Right lung (tissue), 5 donors: ENCODE data around the gene CYB561. TPM values are rescaled to one million over a fixed set of nuclear protein-coding genes. Genes with fewer than 3 reads are reported as not detected.

Experiments used
- DNase-seq, 2 donors: peaks; one replicate each; pipeline ENCODE4 v3.0.0-alpha.2; 2013
- polyA plus RNA-seq, 5 donors: library from polyadenylated mRNA; unstranded; fragments of 120-200 nt; gene quantifications; one replicate each; pipeline versions ENCODE4 v1.2.1 to v1.2.3, GENCODE V29; 2013; ENCODE audit warnings: inconsistent platforms in 1 of 5, low replicate concordance in 1 of 5; ENCODE audit not compliant: insufficient read length in 5 of 5, insufficient read depth in 1 of 5

Gene CYB561
- polyA plus RNA-seq, 5 donors: 22.5 to 43.5 (median 31.1) TPM

DNA sequence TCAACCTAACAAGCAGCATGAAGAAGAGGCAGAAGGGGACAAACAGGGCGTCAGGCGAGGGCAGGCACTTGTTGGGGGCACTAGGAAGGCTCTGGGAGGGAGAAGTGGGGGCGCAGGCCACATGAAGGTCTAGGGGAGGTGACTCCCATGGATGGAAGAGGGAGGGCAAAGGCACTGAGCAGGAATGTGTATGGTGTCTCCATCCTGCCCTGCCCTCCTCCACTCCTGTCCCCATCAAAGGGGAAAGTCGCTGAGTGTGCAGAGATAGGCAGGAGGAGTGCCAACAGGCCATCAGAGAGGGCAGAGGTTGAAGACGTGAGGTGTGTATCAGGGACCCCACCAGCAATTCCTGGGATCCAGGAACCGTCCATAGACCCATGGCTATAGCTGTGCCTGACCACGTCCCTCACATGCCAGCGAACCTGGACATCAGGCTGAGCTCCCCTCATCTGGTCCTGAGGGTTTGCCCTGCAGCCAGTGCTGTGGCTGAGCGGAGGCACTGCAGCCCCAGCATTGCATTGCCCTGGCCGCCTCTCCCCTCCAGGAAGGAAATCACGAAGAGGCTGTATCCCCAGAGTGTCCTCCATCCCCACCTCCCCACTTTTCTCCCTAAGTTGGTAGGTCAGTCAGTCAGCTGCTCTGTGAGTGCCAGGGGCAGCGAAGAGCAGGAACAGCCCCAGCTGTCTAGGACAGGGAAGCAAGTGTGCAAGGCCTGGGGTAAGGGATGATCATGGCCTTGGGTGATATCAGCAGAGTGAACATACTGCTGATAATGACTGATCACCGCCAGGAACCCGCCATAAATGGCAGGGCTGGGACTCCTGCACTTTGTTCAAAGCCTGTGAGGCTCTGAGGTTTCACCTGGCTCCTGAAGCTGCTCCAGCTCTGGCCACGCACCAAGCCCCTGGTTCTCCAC, 6.2 kb upstream of the CYB561 start:
- DNase-seq: no peak

DNA sequence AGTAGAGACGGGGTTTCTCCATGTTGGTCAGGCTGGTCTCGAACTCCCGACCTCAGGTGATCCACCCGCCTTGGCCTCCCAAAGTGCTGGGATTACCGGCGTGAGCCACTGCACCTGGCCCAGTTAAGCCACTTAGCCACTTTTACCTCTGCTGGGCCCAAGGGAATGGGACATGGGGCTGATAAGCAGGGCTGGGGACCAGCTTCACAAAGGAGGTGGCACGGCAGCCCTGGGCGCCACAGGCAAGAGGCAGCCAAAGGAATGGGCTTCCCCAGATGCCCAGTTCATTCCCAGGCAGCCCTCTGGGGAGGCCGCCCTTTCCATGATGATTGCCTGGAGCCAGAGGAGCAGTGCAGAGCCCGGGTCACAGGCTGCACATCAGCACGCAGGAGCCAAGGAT, 5.0 kb upstream of the CYB561 start:
- DNase-seq: no peak

DNA sequence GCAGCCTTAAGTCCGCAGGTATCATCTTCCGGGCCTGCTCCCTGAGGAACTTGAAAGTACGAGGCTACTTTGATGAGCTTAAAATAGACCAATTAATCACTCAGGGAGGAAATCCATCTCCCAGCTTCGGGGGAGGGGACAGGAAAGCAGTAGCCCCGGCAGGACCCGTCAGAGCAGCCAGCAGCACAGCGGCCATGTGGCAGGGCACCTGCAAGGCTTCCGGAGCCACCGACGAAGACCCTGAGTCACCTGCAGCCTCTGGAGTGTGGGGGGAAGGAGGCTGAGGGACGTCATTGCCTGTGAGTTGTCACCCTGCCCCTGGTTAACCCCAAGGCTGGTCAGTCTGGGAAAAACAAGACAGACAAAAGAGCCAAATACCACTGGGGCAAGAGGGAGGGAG, 4.4 kb upstream of the CYB561 start:
- DNase-seq: no peak

DNA sequence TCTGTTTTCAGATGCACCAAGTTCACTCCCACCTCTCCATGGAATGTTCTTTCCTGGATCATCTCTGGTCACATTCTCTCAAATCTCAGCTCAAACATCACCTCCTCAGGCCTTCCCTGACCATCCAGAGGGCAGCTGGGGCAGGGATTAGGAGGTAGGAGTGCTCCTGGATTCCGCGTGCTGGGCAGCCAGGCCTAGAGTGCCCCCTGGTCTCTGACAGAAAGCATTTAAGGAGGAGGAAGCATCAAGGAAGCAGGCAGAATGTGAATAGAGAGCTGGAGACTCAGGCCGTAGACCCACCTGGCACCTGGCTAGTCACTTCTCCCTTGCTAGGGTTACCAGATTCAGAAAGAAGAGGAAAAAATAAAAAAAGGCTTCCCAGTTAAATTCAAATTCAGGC, 2.5 kb upstream of the CYB561 start:
- no peak for DNase-seq

DNA sequence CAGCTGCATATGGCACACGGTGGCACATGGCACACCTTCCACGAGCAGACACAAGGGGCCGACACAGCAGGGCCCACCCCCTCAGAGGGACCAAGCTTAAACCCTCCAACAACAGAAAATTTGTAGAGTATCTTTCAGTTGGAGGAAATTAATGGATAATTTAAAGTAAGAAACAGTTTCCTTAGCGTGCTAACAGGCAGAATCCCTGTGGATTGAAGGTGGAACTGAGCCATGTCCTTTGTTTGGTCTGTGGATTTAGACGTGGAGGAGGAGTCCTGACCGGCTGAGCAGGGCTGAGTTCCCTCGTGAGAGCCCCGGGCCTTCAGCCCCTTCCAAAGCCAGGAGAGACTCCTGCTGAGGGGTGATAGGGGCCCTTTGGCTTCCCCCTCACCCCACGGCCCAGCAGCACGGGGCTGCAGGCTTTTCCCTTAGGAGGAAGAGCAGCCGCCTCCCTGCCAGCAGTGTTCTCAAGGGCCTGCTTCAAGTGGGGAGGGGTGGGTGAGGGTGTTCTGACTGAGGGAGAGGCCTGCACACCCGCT, 1.4 kb upstream of the CYB561 start:
- DNase-seq: no peak

DNA sequence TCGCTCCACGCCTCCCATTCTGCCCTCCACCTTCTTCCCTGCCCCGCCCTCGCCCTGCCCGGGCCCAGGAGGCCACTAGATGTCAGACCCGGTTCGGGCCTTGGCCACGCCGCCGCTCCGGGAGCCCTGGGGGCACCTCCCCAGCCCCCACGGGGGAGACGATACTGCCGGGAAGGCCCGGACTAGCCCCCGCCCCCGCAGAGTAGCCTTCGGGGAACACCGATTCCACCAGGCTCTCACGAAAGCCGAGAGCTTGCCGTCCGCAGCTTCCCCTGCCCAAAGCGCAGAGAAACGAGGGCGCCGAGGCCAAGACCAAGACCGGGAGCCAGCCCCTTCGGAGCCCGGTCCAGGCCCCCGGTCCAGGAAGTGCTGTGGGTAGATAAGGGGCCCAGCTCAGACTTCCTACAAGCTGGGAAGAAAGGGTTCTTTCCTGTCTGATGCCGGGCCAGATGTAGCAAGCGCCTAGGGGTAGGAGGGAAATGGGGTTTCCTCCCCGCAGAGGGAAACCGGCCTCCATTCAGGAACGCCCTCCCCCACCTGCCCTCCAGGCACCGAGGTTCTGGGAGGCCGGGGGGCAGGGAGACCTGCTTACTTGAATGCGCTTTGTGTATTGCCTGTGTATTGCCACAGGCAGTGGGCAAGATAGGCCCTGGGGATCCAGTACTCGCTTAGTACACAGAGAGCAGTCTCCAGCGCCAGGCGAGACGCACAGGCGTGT, 806 bp upstream of the CYB561 start:
- DNase-seq: no peak

DNA sequence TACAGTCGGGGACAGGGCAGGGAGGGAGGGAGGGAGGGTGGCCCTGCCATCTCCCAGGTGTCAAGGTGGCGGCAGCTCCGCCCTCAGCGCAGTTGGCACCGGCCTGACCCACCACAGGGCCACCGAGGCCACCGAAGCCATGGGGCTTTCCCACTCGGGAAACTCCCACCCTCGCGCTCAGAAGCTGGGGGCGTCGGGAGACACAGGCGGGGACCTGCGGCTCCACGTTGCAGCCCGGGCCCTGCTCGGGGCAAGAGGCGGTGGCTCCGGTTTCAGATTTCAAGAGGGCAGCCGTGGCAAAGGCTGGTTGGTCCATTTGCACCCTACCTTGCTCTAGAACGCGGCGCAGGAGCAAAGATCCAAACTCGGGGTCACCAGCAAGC, 544 bp downstream of the CYB561 start:
- DNase-seq: peak in 1 of 2 donors; percentile 58

DNA sequence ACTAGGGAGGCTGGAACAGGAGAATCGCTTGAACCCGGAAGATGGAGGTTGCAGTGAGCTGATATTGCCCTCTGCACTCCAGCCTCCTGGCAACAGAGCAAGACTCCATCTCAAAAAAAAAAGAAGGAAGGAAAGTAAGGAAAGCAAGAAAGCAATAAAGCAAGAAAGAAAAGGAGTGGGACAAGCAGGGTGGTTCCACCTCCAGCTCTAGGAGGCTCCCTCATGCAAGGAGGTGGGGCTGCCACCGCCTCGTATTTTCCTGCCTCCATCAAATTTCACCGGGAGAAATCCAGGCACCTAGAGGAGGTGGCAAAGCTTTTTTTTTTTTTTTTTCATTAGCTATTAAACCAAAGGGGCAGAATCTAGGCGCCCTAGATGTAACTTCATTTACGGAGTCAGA, 1.0 kb downstream of the CYB561 start:
- no peak for DNase-seq

DNA sequence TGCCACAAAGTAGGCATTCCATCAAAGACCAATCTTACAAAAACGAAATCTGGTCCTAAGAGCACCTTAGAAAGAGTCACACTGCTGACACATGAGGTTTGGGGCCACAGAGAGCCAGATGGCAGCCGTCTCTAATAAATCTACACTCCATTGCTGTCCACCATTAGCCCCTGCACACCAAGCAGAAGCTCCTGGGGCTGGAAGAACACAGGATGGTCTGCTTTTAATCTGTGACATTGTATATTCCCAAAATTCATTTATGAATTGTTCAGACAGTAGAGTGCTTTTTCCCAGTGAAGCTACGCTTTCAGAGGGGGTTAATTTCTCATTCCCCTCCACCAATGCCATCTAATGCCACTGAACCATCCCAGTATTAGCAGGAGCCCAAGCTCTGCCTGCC, 1.6 kb downstream of the CYB561 start:
- no peak for DNase-seq

DNA sequence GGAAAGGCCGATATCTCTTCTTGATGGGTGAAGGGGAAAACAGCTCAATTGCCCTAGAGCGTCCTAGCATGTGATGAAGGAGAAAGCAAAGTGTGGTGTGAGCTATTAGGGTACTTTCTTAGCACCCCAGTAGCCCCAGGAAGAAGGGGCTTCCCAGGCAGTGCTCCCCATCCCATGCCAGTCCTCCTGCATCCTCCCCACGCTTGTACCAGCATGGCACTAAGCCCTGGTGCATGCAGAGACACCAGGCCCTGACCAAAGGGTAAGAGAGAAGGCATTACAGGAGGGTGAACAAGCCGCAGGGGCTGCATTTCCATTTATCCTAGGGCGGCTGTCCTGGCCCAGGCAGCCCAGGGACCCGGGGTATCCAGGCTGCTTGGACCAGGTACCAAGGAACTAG, 3.1 kb downstream of the CYB561 start:
- DNase-seq: no peak

DNA sequence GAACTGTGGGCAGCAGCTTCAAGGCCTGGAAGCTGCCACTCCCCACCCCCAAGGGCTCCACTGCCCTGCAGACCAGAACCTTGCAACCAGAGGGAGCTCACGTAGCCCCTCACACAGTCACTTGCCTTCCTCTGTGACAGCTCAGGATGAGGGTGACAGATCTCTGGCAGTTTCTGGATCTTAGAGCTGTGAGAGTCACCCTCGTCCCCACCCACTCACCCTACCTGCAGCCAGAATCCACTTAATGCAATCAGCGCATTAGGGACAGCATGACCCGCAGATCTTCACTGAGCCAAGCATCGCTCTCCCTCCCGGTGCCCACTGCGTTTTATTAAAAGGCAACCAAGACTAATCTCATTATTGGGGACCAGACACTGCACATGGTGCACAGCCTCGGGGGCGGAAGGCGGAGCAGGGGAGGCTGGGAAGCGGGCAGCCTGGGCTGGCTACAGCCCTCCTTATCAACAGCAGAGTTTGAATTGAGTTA, 3.5 kb downstream of the CYB561 start:
- no peak for DNase-seq

DNA sequence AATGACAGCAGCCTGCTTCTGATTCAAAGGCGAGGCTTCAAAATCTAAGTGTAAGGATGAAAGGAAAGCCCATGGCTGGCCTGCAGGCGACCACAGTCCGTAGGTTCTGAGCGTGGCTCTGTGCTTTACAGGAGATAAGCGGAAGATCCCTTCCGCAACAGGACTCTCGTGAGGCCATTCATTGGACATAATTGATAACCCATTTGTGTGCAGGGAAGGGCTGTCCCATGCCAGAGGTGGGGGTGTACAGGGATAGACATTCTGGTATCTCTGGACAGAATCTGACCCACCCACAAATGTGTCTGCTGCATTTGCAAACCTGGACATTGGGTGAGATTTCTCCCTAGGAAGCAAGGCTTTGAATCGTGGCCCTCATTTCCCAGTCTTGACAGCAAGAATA, 4.0 kb downstream of the CYB561 start:
- no peak for DNase-seq

DNA sequence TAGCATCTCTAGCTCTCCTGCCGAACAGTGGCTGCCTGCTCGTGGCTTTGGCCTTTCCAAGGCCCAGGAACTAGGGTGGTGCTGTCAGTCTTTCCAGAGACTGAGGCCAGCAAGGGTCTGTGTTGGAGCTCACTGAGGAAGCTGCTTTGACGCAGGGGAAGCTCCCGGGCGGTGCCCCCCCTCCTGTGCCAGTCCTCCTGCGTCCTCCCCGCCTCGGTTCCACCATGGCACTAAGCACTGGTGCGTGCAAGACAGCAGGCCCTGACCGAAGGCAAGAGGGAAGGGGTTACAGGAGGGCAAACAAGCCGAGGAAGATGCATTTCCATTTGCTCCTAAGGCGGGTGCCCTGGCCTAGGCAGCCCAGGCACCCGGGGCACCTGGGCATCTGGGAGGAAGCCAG, 4.5 kb downstream of the CYB561 start:
- DNase-seq: no peak

DNA sequence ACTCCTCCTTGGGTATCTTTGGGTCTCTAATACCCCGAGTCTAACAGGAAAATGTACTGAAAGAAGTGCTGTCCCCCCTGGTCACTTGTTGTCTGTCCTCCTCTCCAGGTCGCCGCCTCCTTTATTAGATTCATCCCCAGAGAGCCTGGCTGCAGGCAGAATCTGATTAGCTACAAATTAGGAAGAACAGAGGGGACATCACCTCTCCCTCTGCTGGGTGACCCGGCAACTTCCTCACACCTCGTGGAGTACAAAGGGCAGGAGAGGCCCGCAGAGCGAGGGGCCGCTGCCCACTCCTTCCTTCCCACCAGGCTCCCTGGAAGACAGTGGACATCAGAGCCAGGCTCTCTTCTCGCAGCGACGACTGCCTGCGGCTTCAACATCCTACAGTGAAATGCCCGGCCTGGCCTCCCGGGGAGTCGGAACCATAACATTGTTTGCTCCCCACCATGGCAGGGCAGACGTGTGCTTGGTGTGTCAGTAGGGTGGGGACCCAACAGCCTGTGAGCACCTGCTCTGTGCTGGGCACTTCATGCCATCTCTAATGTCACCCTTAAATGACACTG, 5.3 kb downstream of the CYB561 start:
- no peak for DNase-seq

DNA sequence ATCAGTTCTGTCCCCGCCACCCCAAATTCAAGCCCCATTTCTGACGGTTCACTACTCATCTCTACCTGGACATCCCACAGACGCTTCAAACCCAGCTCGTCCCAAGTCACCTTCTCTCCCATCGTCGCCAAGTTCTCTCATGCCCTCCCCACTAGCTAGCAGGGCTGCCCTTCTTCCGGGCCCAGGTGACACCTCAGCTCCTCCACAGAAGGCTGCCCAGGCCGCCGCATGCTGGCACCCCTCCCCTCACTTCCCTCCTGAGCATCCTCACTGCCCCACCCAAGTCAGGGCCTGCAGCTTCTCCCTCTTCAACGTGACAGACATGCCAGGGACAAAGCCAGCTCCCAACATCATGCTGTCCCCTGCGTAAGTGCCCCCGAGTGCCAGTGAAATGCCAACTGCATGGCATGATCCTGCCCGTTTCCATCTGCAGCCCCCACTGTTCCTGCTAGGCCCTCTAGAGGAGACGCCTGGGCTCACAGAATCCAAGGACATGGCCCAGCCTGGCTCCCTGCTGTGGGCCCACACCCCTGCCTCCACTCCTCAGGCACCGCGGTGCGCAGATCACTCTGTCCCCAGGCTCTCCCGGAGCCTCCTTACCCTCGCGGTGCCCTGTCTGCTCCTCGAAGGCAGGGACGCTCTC, 5.9 kb downstream of the CYB561 start:
- DNase-seq: no peak

DNA sequence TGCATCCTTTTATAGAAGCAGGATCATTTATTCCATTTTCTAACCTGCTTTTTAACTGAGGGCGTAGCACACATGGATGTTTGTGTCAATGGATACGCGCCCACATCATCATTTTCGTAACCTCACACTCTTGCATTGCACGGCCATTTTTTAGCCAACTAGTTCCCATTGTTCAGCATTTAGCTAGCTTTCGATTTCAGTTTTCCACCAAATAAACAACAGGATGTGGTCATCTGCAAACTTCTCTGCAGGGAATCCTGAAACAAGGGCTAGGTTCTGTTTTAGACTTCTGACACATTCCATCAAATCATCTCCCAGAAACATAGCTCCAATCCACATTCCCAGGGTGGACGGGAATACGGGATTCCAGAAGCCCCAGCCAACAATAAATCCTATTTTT, 6.4 kb downstream of the CYB561 start:
- no peak for DNase-seq

DNA sequence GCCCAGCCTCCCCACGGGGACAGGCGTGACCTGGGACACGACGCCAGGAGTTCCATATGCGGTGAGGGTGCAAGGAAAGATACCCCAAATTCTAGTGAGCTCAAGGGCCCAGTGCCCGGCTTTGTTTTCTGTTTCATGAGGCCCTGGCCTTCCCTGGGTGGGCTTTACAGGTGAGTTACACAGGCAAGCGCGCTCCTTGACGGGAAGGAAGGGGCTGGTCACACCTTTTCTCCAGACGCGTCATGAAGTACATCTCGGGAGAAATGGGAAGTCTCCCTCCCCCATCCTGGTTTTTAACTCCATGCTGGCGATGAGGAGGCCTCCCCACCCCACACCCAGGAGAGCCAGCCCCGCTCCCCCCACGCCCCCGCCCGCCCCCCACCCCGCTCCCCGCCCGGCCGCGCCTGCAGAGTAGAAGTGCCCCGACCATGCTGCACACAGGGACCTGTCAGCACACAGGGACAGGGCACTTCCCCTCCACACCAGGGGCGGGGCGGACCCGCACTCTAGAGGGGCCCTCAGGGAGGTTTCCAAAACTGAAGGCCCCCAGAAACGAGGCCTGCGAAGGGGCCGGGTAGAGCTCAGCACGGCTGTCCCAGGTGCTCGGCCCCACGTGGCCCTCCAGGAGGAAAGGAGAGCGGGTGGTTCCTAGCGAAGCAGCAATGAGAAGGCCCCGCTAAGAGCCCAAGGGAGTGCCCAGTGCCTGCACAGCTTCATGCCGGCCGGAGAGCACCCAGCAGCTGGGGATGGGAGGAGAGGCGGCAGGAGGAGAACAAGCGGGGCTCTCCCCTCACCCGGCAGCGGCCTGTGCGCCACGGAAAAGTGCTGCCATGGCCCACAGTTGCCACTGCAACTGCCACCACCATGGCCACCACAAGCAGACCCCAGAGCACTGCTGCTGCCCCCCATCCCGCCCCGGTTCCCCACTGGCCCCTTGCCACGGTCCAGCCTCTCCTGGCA, 7.7 kb downstream of the CYB561 start:
- no peak for DNase-seq

DNA sequence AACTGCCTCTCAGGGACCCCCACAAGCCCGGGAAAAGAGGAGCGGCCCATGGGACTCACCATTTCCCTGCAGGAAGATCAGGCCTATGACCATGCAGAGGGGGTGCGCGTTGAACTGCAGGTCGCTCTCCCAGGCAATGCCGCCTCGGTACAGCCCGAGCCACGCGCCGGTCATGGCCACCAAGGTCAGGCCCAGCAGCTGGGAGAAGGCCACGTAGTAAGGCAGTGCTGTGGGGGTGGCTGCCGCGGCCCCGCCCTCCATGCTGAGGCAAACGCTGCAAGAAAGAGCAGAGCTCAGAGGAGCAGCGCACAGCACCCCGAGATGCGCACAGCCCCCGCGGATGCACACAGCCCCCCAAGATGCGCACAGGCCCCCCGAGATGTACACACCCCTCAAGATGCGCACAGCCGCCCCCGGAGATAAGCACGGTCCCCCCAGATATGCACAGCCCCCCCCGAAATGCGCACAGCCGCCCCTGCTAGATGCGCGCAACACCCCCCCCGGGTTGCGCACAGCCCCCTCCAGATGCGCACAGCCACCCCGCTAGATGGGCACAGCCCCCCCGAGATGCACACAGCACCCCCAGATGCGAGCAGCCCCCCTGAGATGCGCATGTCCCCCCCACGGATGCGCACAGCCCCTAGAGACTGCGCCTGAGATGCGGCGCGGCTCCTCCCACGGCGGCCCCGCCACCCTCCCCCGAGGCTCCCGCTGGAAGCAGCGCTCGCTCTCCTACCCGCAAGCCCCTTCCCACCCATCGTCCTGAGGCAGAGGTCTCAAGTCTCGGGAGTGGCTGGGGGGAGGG, 8.6 kb downstream of the CYB561 start:
- no peak for DNase-seq

DNA sequence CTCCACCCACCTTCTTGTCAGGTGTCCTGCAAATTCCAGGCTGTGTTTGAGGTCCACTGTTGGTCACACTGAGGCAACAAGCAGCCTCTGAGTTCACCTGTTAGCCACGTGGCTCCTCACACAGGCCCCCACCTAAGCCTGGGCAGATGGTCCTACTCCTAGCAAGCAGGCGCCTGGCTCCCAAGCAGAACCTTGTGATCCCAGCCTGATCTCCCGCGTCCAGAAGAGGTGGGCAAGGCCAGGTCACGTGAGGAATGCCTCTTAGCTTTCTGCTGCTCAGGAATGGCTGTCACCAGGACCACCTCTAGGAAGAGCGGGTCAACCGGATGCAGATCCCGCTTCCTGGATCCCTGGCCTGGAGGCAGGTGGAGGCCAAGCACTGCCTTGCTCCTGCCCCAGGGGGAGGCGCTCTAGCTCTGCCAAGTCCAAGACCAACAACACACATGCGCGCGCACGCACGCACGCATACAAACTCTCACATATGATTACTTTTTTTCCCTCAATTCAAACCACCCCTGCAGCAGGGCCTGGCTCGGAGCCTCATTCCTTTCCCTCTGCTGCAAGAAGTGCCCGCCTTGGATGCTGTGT, 9.5 kb downstream of the CYB561 start:
- no peak for DNase-seq
